A549 (cell line): ENCODE data around the gene ACTMAP. TPM values are rescaled to one million over a fixed set of nuclear protein-coding genes. Genes with fewer than 3 reads are reported as not detected.

Experiments
- ATAC-seq, 2 experiments: fragments of 200-7000 bp in 1 of 2; fragments of >200 bp in 1 of 2; cut with Nextera tagmentation in 1 of 2; cut with Tn5 transposase in 1 of 2; 3 replicates each; pipeline versions ENCODE4 v1.8.0 to v1.9.1; 2018 to 2020; ENCODE audit warnings: mild to moderate bottlenecking in 1 of 2, moderate library complexity in 1 of 2
- CTCF ChIA-PET: fragments of 300-600 bp; sonication (Branson Sonifier 250); formaldehyde crosslinking; extraction: SDS; loops from one replicate; lab custom pipeline; 2021; ENCODE audit warnings: antibody characterized with exemption, inconsistent platforms; lab: Yijun Ruan, JAX
- POLR2A ChIA-PET: fragments of 350-600 bp; formaldehyde crosslinking; extraction: SDS; loops from one replicate; lab custom pipeline; 2021; ENCODE audit warnings: antibody characterized with exemption, inconsistent platforms; lab: Yijun Ruan, JAX
- DNase-seq, 2 experiments: peaks; one replicate each; pipeline versions ENCODE4 v3.0.0 to v3.0.0-alpha.2; 2011 to 2016; ENCODE audit warnings: low read depth in 1 of 2, low spot score in 1 of 2
- FAIRE-seq: peaks from 2 replicates; lab custom pipeline; 2011; peaks lifted over from hg19 to GRCh38; lab: Jason Lieb, UNC
- H3K27ac ChIP-seq, 2 experiments: fragments of >200 bp; sonication (Bioruptor Twin); formaldehyde crosslinking; 3 replicates each; pipeline ENCODE4 v1.5.1; 2016 to 2017
- H3K4me1 ChIP-seq: fragments of >200 bp; sonication (Bioruptor Twin); formaldehyde crosslinking; 3 replicates; pipeline ENCODE4 v1.6.1; 2016
- H3K4me2 ChIP-seq: fragments of >200 bp; sonication (Bioruptor Twin); formaldehyde crosslinking; 3 replicates; pipeline ENCODE4 v1.6.1; 2016
- H3K4me3 ChIP-seq: fragments of >200 bp; sonication (Bioruptor Twin); formaldehyde crosslinking; 3 replicates; pipeline ENCODE4 v1.5.1; 2016
- H3K9me3 ChIP-seq: fragments of >200 bp; sonication (Bioruptor Twin); formaldehyde crosslinking; 3 replicates; pipeline ENCODE4 v1.6.1; 2016
- CBX2 ChIP-seq: fragments of 200-600 bp; sonication (generic); IDR thresholded peaks from 2 replicates; pipeline ENCODE4 v1.6.1; 2016; ENCODE audit warnings: low read depth, mild to moderate bottlenecking, borderline replicate concordance
- CBX8 ChIP-seq: fragments of 200-600 bp; sonication (generic); IDR thresholded peaks from 2 replicates; pipeline ENCODE4 v1.6.1; 2016
- EHF ChIP-seq: fragments of 250-450 bp; sonication (Bioruptor Pico); IDR thresholded peaks from 2 replicates; pipeline ENCODE4 v1.5.0; 2020; ENCODE audit warnings: mild to moderate bottlenecking
- ESRRA ChIP-seq: fragments of 150-350 bp; IDR thresholded peaks from 2 replicates; pipeline ENCODE4 v1.6.1; 2014; ENCODE audit warnings: mild to moderate bottlenecking, low read length, borderline replicate concordance
- FOSL2 ChIP-seq, 2 experiments: fragments of 450-650 bp in 1 of 2; fragments of >200 bp in 1 of 2; sonication (Bioruptor Twin) in 1 of 2; formaldehyde crosslinking; IDR thresholded peaks; 2 replicates each; pipeline versions ENCODE4 v1.5.0 to v1.6.1; 2016 to 2020; ENCODE audit warnings: mild to moderate bottlenecking in 1 of 2, moderate library complexity in 1 of 2
- HEYL ChIP-seq: fragments of 250-450 bp; sonication (Bioruptor Pico); IDR thresholded peaks from 2 replicates; pipeline ENCODE4 v1.8.0; 2021; ENCODE audit warnings: mild to moderate bottlenecking, moderate library complexity
- HOXB5 ChIP-seq: fragments of 250-450 bp; sonication (Bioruptor Pico); IDR thresholded peaks from 2 replicates; pipeline ENCODE4 v1.5.0; 2020; ENCODE audit warnings: mild to moderate bottlenecking, moderate library complexity
- MAFK ChIP-seq: fragments of 450-650 bp; IDR thresholded peaks from 2 replicates; pipeline ENCODE4 v1.6.1; 2014; ENCODE audit not compliant: partially characterized antibody
- MYC ChIP-seq: IDR thresholded peaks from 2 replicates; pipeline ENCODE4 v1.6.1; 2012; ENCODE audit warnings: mild to moderate bottlenecking, inconsistent platforms, low read length, improper control_type of control experiment, borderline replicate concordance
- NFE2L2 ChIP-seq: fragments of 150-350 bp; conservative IDR thresholded peaks from 2 replicates; pipeline ENCODE4 v1.6.1; 2014; ENCODE audit warnings: low read length
- NR3C1 ChIP-seq: fragments of >200 bp; sonication (Bioruptor Twin); formaldehyde crosslinking; IDR thresholded peaks from 3 replicates; pipeline ENCODE4 v1.6.1; 2017
- PHF8 ChIP-seq: fragments of 200-600 bp; sonication (generic); IDR thresholded peaks from 2 replicates; pipeline ENCODE4 v1.6.1; 2016; ENCODE audit warnings: low read depth, mild to moderate bottlenecking, antibody characterized with exemption, moderate library complexity, borderline replicate concordance
- RARB ChIP-seq: fragments of 250-450 bp; sonication (Bioruptor Pico); IDR thresholded peaks from 2 replicates; pipeline ENCODE4 v1.8.0; 2021; ENCODE audit warnings: mild to moderate bottlenecking, moderate library complexity
- RCOR1 ChIP-seq: fragments of 150-350 bp; IDR thresholded peaks from 2 replicates; pipeline ENCODE4 v1.6.1; 2014; ENCODE audit warnings: antibody characterized with exemption, low read length, low read depth
- SMC3 ChIP-seq: fragments of >200 bp; sonication (Bioruptor Twin); formaldehyde crosslinking; IDR thresholded peaks from 3 replicates; pipeline ENCODE4 v1.6.1; 2018; ENCODE audit warnings: inconsistent platforms
- TFCP2L1 ChIP-seq: fragments of 250-450 bp; sonication (Bioruptor Pico); IDR thresholded peaks from 2 replicates; pipeline ENCODE4 v1.5.0; 2021; ENCODE audit warnings: mild to moderate bottlenecking
- TP53 ChIP-seq: fragments of 250-450 bp; sonication (Bioruptor Pico); IDR thresholded peaks from 2 replicates; pipeline ENCODE4 v1.5.0; 2021; ENCODE audit warnings: mild to moderate bottlenecking, moderate library complexity
- ZFP36 ChIP-seq: fragments of 450-650 bp; IDR thresholded peaks from 2 replicates; pipeline ENCODE4 v1.6.1; 2014; ENCODE audit warnings: borderline replicate concordance; ENCODE audit not compliant: partially characterized antibody
- ZSCAN20 ChIP-seq: fragments of 250-450 bp; sonication (Bioruptor Pico); IDR thresholded peaks from 2 replicates; pipeline ENCODE4 v1.8.0; 2022; ENCODE audit warnings: mild to moderate bottlenecking, moderate library complexity
- WGBS: methylation state at CpG from one replicate; pipeline ENCODE4 v1.1.6; 2017; ENCODE audit errors: missing lambda C conversion rate; 5-methylcytosine and 5-hydroxymethylcytosine counted together
- polyA plus RNA-seq, 4 experiments: library from polyadenylated mRNA; depleted of rRNA in 3 of 4; stranded (reverse); fragments of >200 nt; fragmentation: RNase III in 1 of 4; extraction: RNeasy Plus Mini Kit Qiagen cat#74134 plus additional on column Dnase treatment in 1 of 4; gene quantifications; 2 replicates in 3 of 4; 3 replicates in 1 of 4; pipeline ENCODE4 v1.2.3, GENCODE V29; 2011 to 2017
- TF ChIP-seq, protein P1 (sequence below): fragments of 450-650 bp; IDR thresholded peaks from 2 replicates; pipeline ENCODE4 v1.6.1; 2014; ENCODE audit warnings: antibody characterized with exemption
- TF ChIP-seq, protein P2 (sequence below): fragments of 150-350 bp; IDR thresholded peaks from 2 replicates; pipeline ENCODE4 v1.6.1; 2014; ENCODE audit warnings: low read depth, mild to moderate bottlenecking, low read length
- TF ChIP-seq, protein P3 (sequence below): fragments of 250-450 bp; sonication (Bioruptor Pico); IDR thresholded peaks from 2 replicates; pipeline ENCODE4 v1.5.0; 2020; ENCODE audit warnings: low read depth, mild to moderate bottlenecking, moderate library complexity
- TF ChIP-seq, protein P4 (sequence below): fragments of >200 bp; sonication (Bioruptor Twin); formaldehyde crosslinking; IDR thresholded peaks from 3 replicates; pipeline ENCODE4 v1.5.1; 2016

Gene ACTMAP
- polyA plus RNA-seq, 2 of the 4 experiments (the other 2 are of a cell fraction): 7.8 to 14.8 TPM

DNA sequence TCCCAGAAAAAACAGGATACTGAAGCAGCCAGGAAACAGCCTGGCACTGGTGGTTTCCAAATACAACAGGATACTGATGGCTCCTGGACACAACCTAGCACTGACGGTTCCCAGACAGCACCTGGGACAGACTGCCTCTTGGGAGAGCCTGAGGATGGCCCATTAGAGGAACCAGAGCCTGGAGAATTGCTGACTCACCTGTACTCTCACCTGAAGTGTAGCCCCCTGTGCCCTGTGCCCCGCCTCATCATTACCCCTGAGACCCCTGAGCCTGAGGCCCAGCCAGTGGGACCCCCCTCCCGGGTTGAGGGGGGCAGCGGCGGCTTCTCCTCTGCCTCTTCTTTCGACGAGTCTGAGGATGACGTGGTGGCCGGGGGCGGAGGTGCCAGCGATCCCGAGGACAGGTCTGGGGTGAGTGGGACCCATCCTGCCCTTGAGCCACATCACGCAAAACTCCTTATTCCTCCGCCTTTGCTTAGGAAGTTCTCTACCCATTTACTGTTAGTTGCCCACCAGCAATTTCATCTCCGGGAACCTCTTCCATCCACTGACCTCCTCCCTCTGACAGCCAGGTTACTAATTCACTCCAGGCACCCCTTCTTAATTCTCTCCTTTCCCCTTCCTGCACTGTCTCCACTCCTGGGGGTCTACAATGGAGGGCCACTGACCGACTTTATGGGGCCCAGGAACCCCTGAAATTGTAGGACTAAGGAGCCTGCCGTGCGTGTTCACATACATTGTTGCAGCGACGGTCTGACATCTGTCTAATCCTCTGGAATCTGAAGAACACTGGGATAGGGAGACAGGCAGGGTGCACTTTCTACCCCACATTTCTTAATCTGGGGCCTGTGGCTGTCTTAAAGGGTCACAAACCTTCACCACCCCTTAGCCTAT lies 32.1 kb downstream of the ACTMAP start:
- peak overlapping the region; percentile 88 to 93 for H3K27ac ChIP-seq
- DNase-seq (peak; percentile 40 to 51), FAIRE-seq (no peak), ATAC-seq (0 out of 6 replicates have a peak, but pooled peaks of 1 of the 2 experiments have one; percentile 0)
- peak overlapping the region; percentile 64 for H3K4me3 ChIP-seq
- H3K4me1 ChIP-seq: peaks cover 42% of the 10 kb centered on the region
- ChIA-PET CTCF (interaction anchor here (0.5 to 2.4 kb wide), 11 partner anchors 12 to 518 kb away, joined by 3 to 23 read pairs (median 4); no protein-coding TSS in a partner anchor), POLR2A (interaction anchor here (0.6 to 2.4 kb wide), 13 partner anchors 24 to 646 kb away, joined by 3 to 71 read pairs (median 6); partner anchors contain the start of genes ACTMAP, B9D2, EGLN2 and NUMBL)
- no peaks in the 10 kb centered on the region for H3K9me3 ChIP-seq
- WGBS: 20% methylated on average over 20 of the region's 20 CpGs
- peak overlapping the region; percentile 91 for H3K4me2 ChIP-seq
- TF ChIP-seq MAFK: peak; percentile 98
- TF ChIP-seq FOSL2 (IDR thresholded peaks at IDR 0.05): no peak
- 0 out of 2 replicates have a peak, but pooled peaks have one; percentile 23 for TF ChIP-seq FOSL2 (CRISPR knock-in tag; IDR thresholded peaks at IDR 0.05)
- no peak for TF ChIP-seq TP53 (CRISPR knock-in tag)
- TF ChIP-seq, protein P1, sequence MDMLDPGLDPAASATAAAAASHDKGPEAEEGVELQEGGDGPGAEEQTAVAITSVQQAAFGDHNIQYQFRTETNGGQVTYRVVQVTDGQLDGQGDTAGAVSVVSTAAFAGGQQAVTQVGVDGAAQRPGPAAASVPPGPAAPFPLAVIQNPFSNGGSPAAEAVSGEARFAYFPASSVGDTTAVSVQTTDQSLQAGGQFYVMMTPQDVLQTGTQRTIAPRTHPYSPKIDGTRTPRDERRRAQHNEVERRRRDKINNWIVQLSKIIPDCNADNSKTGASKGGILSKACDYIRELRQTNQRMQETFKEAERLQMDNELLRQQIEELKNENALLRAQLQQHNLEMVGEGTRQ: no peak; the same call in none of the 2 replicates
- TF ChIP-seq ZFP36: peak; percentile 28
- no peak for TF ChIP-seq NR3C1
- no peak for TF ChIP-seq RCOR1
- TF ChIP-seq NFE2L2: peak; percentile 59; the same call in 1 of the 2 replicates

DNA sequence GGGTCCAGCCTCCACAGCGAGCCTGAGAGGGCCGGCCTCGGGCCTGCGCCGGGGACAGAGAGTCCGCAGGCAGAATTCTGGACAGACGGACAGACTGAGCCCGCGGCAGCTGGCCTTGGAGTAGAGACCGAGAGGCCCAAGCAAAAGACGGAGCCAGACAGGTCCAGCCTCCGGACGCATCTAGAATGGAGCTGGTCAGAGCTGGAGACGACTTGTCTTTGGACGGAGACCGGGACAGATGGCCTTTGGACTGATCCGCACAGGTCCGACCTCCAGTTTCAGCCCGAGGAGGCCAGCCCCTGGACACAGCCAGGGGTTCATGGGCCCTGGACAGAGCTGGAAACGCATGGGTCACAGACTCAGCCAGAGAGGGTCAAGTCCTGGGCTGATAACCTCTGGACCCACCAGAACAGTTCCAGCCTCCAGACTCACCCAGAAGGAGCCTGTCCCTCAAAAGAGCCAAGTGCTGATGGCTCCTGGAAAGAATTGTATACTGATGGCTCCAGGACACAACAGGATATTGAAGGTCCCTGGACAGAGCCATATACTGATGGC lies 32.9 kb downstream of the ACTMAP start:
- DNase-seq (peak in 1 of 2 experiments; percentile 65), ATAC-seq (peak in 1 of 2 experiments; percentile 1; a peak in 2 of 6 replicates), FAIRE-seq (no peak)
- ChIA-PET POLR2A (interaction anchor here (0.6 to 2.4 kb wide), 21 partner anchors 11 to 646 kb away, joined by 3 to 71 read pairs (median 5); partner anchors contain the start of genes ACTMAP, B9D2, EGLN2 and NUMBL), CTCF (interaction anchor here (1.3 to 2.4 kb wide), 6 partner anchors 16 to 427 kb away, joined by 3 to 23 read pairs (median 4); no protein-coding TSS in a partner anchor)
- 2% methylated on average over 20 of the region's 20 CpGs for WGBS
- Histone ChIP-seq H3K9me3 (no peaks in the 10 kb centered on the region), H3K4me2 (peak overlapping the region; percentile 91), H3K4me3 (peak overlapping the region; percentile 64), H3K27ac (peak overlapping the region; percentile 88 to 93), H3K4me1 (peaks cover 40% of the 10 kb centered on the region)
- TF ChIP-seq TFCP2L1 (no peak), CBX2 (no peak), PHF8 (peak; percentile 27), CBX8 (no peak), RARB (CRISPR knock-in tag) (no peak), MAFK (no peak), HEYL (CRISPR knock-in tag) (no peak), EHF (no peak), SMC3 (no peak), MYC (no peak), HOXB5 (CRISPR knock-in tag) (0 out of 2 replicates have a peak, but pooled peaks have one; percentile 83), ESRRA (no peak), ZSCAN20 (CRISPR knock-in tag) (no peak)
- TF ChIP-seq, protein P1: no peak; the same call in 1 of the 2 replicates
- TF ChIP-seq, protein P2, sequence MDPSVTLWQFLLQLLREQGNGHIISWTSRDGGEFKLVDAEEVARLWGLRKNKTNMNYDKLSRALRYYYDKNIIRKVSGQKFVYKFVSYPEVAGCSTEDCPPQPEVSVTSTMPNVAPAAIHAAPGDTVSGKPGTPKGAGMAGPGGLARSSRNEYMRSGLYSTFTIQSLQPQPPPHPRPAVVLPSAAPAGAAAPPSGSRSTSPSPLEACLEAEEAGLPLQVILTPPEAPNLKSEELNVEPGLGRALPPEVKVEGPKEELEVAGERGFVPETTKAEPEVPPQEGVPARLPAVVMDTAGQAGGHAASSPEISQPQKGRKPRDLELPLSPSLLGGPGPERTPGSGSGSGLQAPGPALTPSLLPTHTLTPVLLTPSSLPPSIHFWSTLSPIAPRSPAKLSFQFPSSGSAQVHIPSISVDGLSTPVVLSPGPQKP: no peak
- TF ChIP-seq, protein P3, sequence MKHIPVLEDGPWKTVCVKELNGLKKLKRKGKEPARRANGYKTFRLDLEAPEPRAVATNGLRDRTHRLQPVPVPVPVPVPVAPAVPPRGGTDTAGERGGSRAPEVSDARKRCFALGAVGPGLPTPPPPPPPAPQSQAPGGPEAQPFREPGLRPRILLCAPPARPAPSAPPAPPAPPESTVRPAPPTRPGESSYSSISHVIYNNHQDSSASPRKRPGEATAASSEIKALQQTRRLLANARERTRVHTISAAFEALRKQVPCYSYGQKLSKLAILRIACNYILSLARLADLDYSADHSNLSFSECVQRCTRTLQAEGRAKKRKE: no peak
- TF ChIP-seq, protein P4, sequence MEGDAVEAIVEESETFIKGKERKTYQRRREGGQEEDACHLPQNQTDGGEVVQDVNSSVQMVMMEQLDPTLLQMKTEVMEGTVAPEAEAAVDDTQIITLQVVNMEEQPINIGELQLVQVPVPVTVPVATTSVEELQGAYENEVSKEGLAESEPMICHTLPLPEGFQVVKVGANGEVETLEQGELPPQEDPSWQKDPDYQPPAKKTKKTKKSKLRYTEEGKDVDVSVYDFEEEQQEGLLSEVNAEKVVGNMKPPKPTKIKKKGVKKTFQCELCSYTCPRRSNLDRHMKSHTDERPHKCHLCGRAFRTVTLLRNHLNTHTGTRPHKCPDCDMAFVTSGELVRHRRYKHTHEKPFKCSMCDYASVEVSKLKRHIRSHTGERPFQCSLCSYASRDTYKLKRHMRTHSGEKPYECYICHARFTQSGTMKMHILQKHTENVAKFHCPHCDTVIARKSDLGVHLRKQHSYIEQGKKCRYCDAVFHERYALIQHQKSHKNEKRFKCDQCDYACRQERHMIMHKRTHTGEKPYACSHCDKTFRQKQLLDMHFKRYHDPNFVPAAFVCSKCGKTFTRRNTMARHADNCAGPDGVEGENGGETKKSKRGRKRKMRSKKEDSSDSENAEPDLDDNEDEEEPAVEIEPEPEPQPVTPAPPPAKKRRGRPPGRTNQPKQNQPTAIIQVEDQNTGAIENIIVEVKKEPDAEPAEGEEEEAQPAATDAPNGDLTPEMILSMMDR: no peak
